HCT116 (cell line): ENCODE results near the gene MEF2D. TPM values are rescaled to one million over a fixed set of nuclear protein-coding genes. Genes with fewer than 3 reads are reported as not detected.

ENCODE experiments used
- ATAC-seq: fragments of 200-7000 bp; cut with Tn5 transposase; 2 replicates; pipeline ENCODE4 v1.9.1; 2020; ENCODE audit warnings: mild to moderate bottlenecking, moderate library complexity
- BruUV-seq: library from RNA; stranded (reverse); fragments of 400-500 nt; replicated peaks from 2 replicates; lab custom pipeline; 2021; lab: Mats Ljungman, UMichigan
- CTCF ChIA-PET: fragments of 300-600 bp; sonication (Branson Sonifier 250); formaldehyde crosslinking; loops from one replicate; lab custom pipeline; 2021; ENCODE audit warnings: antibody characterized with exemption; lab: Charles Lee
- POLR2A ChIA-PET: fragments of 300-600, 350-600 bp; sonication (Branson Sonifier 250); formaldehyde crosslinking; loops from one replicate; lab custom pipeline; 2021; ENCODE audit warnings: antibody characterized with exemption; lab: Charles Lee
- RAD21 ChIA-PET, 2 experiments: fragments of 300-600 bp; sonication (Branson Sonifier 250); formaldehyde crosslinking; loops; one replicate each; lab custom pipeline; 2023; ENCODE audit warnings: low total read pairs in 2 of 2; ENCODE audit not compliant: uncharacterized antibody in 2 of 2, unreplicated experiment in 2 of 2, low non-redundant PET in 1 of 2; lab: Charles Lee
- DNase-seq: peaks from one replicate; pipeline ENCODE4 v3.0.0-alpha.2; 2010; ENCODE audit warnings: low read depth, low spot score
- H2AFZ ChIP-seq: fragments of 200-600 bp; shearing (Covaris generic), sonication (generic); 2 replicates; pipeline ENCODE4 v1.6.1; 2017; ENCODE audit warnings: low read depth, mixed run types, mixed read lengths, antibody characterized with exemption, low read length; ENCODE audit not compliant: poor library complexity, severe bottlenecking
- H3K27ac ChIP-seq: 2 replicates; pipeline ENCODE4 v1.5.1; 2012; ENCODE audit warnings: low read depth, low read length
- H3K27me3 ChIP-seq: fragments of 200-600 bp; sonication (generic); 2 replicates; pipeline ENCODE4 v1.6.1; 2016; ENCODE audit warnings: mixed run types, low read length, mixed read lengths; ENCODE audit not compliant: insufficient read depth
- H3K36me3 ChIP-seq, 2 experiments: fragments of 200-500 bp in 1 of 2; fragments of 200-600 bp in 1 of 2; sonication (Bioruptor generic) in 1 of 2; sonication (generic) in 1 of 2; 2 replicates each; pipeline versions ENCODE4 v1.5.1 to v1.6.1; 2014 to 2016; ENCODE audit warnings: low read length in 2 of 2, inconsistent platforms in 1 of 2, mixed read lengths in 1 of 2, mixed run types in 1 of 2; ENCODE audit not compliant: insufficient read depth in 2 of 2, control insufficient read depth in 1 of 2
- H3K4me1 ChIP-seq, 2 experiments: fragments of 200-600 bp in 1 of 2; sonication (generic) in 1 of 2; 2 replicates each; pipeline versions ENCODE4 v1.5.1 to v1.6.1; 2012 to 2017; ENCODE audit warnings: low read length in 2 of 2, inconsistent platforms in 1 of 2, mild to moderate bottlenecking in 1 of 2, mixed read lengths in 1 of 2, mixed run types in 1 of 2, moderate library complexity in 1 of 2; ENCODE audit not compliant: insufficient read depth in 2 of 2, control insufficient read depth in 1 of 2
- H3K4me2 ChIP-seq: fragments of 200-600 bp; sonication (generic); 2 replicates; pipeline ENCODE4 v1.6.1; 2017; ENCODE audit warnings: mixed run types, low read length, mixed read lengths
- H3K4me3 ChIP-seq, 2 experiments: fragments of 200-600 bp in 1 of 2; sonication (generic) in 1 of 2; replicated peaks in 1 of 2; 2 replicates each; pipeline ENCODE4 v1.5.1; 2011 to 2016; ENCODE audit warnings: low read length in 2 of 2, control low read depth in 1 of 2, low read depth in 1 of 2, mild to moderate bottlenecking in 1 of 2, mixed read lengths in 1 of 2, mixed run types in 1 of 2
- H3K79me2 ChIP-seq: fragments of 200-600 bp; sonication (generic); 2 replicates; pipeline ENCODE4 v1.6.1; 2017; ENCODE audit warnings: mild to moderate bottlenecking, mixed run types, low read length, moderate library complexity, mixed read lengths; ENCODE audit not compliant: insufficient read depth
- H3K9ac ChIP-seq: fragments of 200-600 bp; sonication (generic); 2 replicates; pipeline ENCODE4 v1.6.1; 2016; ENCODE audit warnings: low read length, mixed read lengths
- H3K9me2 ChIP-seq: fragments of 200-600 bp; sonication (generic), shearing (Covaris generic); 2 replicates; pipeline ENCODE4 v1.6.1; 2017; ENCODE audit warnings: mixed run types, mild to moderate bottlenecking, moderate library complexity; ENCODE audit not compliant: insufficient read depth
- H3K9me3 ChIP-seq, 2 experiments: fragments of 200-500 bp in 1 of 2; fragments of 200-600 bp in 1 of 2; sonication (Bioruptor generic) in 1 of 2; sonication (generic) in 1 of 2; 2 replicates each; pipeline ENCODE4 v1.6.1; 2014 to 2017; ENCODE audit warnings: low read length in 2 of 2, mixed read lengths in 2 of 2, inconsistent platforms in 1 of 2, low read depth in 1 of 2, mild to moderate bottlenecking in 1 of 2, mixed run types in 1 of 2, moderate library complexity in 1 of 2; ENCODE audit not compliant: control insufficient read depth in 1 of 2, insufficient read depth in 1 of 2
- H4K20me1 ChIP-seq: fragments of 200-600 bp; sonication (generic), shearing (Covaris generic); 2 replicates; pipeline ENCODE4 v1.6.1; 2017; ENCODE audit warnings: mixed run types, mild to moderate bottlenecking, moderate library complexity; ENCODE audit not compliant: insufficient read depth
- CTCF ChIP-seq, 3 experiments: fragments of 200-600 bp in 1 of 3; sonication (generic) in 1 of 3; IDR thresholded peaks in 2 of 3; conservative IDR thresholded peaks in 1 of 3; 2 replicates each; pipeline ENCODE4 v1.5.1; 2012 to 2017; ENCODE audit warnings: low read depth in 2 of 3, low read length in 2 of 3, antibody characterized with exemption in 1 of 3, borderline replicate concordance in 1 of 3, control low read depth in 1 of 3, mild to moderate bottlenecking in 1 of 3, mixed read lengths in 1 of 3, mixed run types in 1 of 3, moderate library complexity in 1 of 3; ENCODE audit not compliant: insufficient read depth in 1 of 3
- EGR1 ChIP-seq: IDR thresholded peaks from 2 replicates; pipeline ENCODE4 v1.6.1; 2012; ENCODE audit warnings: low read depth
- EZH2 ChIP-seq: fragments of 200-600 bp; sonication (generic); IDR thresholded peaks from 2 replicates; pipeline ENCODE4 v1.6.1; 2017; ENCODE audit warnings: antibody characterized with exemption, mixed run types
- EZH2phosphoT487 ChIP-seq: fragments of 200-600 bp; IDR thresholded peaks from 2 replicates; pipeline ENCODE4 v1.6.1; 2018; ENCODE audit warnings: antibody characterized with exemption, borderline replicate concordance
- RAD21 ChIP-seq: IDR thresholded peaks from 2 replicates; pipeline ENCODE4 v1.6.1; 2012; ENCODE audit warnings: low read depth, mild to moderate bottlenecking
- SP1 ChIP-seq: IDR thresholded peaks from 2 replicates; pipeline ENCODE4 v1.6.1; 2012; ENCODE audit warnings: low read depth
- ZBTB33 ChIP-seq: IDR thresholded peaks from 2 replicates; pipeline ENCODE4 v1.6.1; 2011; ENCODE audit warnings: mild to moderate bottlenecking, low read length, moderate library complexity; ENCODE audit not compliant: insufficient replicate concordance; ENCODE audit errors: extremely low read depth
- ZFX ChIP-seq: fragments of 450-650 bp; IDR thresholded peaks from 2 replicates; pipeline ENCODE4 v1.6.1; 2017
- intact Hi-C: fragments of 100-400 bp; cut with micrococcal nuclease; formaldehyde crosslinking; loops from 2 replicates; pipeline ENCODE4 v1.10.0; 2022
- total RNA-seq: library from RNA; stranded (reverse); gene quantifications from one replicate; pipeline ENCODE4 v1.2.1, GENCODE V29; 2021; ENCODE audit not compliant: unreplicated experiment

Gene MEF2D
- total RNA-seq, 1 experiment from 2014 or later, result 44.2 TPM

GRCh38 chr1:156468693-156469345, 31.8 kb downstream of the MEF2D start:
- Histone ChIP-seq H3K27ac (no peak overlapping the region), H3K9me3 (no peaks in the 10 kb centered on the region), H3K4me3 (no peak overlapping the region), H3K27me3 (no peaks in the 10 kb centered on the region), H3K79me2 (no peaks in the 10 kb centered on the region), H3K9ac (no peak overlapping the region), H2AFZ (no peak overlapping the region), H3K4me2 (no peak overlapping the region), H3K36me3 (peaks cover 7 to 17% of the 10 kb centered on the region in 2 experiments)
- ATAC-seq, result no peak
- DNase-seq, result no peak
- RAD21 ChIA-PET, result no interaction called here
- no TSS peak for BruUV-seq
- TF ChIP-seq EZH2phosphoT487, result no peak
- TF ChIP-seq SP1, result no peak
- TF ChIP-seq RAD21, result no peak
- no peak for TF ChIP-seq ZBTB33
- no peak for TF ChIP-seq ZFX
- TF ChIP-seq EGR1, result no peak
- TF ChIP-seq CTCF (IDR thresholded peaks at IDR 0.05 in 2 of 3, conservative IDR thresholded peaks at IDR 0.05 in 1 of 3; ENCODE audit: borderline replicate concordance in 1 of 3, insufficient read depth in 1 of 3, low read depth in 2 of 3, low read length in 2 of 3), result no peak
- no peak for TF ChIP-seq EZH2
- TF ChIP-seq, all 23 proteins: peak for 0
- CTCF ChIA-PET, result interaction anchor here (1.0 kb wide), 1 partner anchor 12 kb away, joined by 3 read pairs; no protein-coding TSS in a partner anchor
- H3K4me1 ChIP-seq, result peaks cover 7 to 16% of the 10 kb centered on the region in 2 experiments
- POLR2A ChIA-PET, result no interaction called here
- H3K9me2 ChIP-seq, result no peaks in the 10 kb centered on the region
- intact Hi-C loops, result no loop called here
- H4K20me1 ChIP-seq, result no peaks in the 10 kb centered on the region
